Transverse colon (tissue), 4 donors: ENCODE measurements around the gene ATG9A.

Experiments used
- CTCF ChIP-seq, 5 experiments: fragments of 200-600 bp in 3 of 5; fragments of 450-650 bp in 2 of 5; sonication (generic) in 3 of 5; IDR thresholded peaks; 1 replicate in 2 of 5; 2 replicates in 3 of 5; pipeline ENCODE4 v1.5.1; 2016 to 2017; ENCODE audit warnings: antibody characterized with exemption in 5 of 5, inconsistent platforms in 3 of 5, mild to moderate bottlenecking in 2 of 5, moderate library complexity in 1 of 5
- POLR2AphosphoS5 ChIP-seq, 3 donors: sonication (generic); formaldehyde crosslinking; IDR thresholded peaks; one replicate each; pipeline ENCODE4 v1.6.1; 2016; ENCODE audit warnings: antibody characterized with exemption in 3 of 3

DNA sequence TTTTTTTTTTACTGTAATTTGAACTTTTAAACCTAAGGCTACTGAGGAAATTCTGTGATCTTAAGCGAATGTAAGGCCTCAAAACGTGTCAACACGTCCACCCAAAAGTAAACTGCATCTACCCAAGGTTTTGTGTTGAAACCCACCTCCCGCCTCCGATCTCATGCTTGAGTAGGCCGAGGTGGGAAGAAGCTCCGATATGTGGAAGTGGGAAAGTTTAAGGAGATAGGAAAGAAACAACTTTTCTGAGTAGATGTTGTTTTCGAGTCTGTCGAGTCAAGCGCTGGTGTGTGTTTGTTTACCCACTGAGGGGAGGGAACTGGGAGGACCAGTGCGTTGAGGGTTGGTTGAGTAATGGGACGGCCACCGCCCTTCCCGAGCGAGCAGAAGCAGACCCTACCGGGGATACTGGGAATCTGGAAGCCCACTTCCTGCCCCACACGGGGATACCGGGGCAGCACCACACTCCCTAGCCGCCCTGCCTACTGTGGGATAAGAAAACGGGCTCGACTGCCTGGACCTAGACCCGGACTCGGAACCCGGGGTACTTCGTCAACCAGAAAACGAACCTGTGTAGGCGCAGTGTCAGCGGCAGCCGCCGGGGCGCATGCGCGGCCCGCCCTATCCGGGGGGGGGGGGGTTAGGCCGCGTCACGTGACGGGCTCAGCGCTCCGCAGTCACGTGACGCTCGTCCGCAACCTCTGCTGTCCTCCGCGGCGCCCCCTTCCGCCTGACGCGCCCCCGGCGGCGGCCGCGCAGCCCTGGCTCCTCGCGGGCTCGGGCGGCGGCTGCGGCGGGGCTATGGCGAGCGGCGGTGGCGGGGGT, 51.7 kb downstream of the ATG9A start, which contains the start of gene RETREG2:
- TF ChIP-seq CTCF (IDR thresholded peaks at IDR 0.05): peak in 4 of 5 experiments; percentile 30 to 43 (median 34)
- TF ChIP-seq POLR2AphosphoS5 (IDR thresholded peaks at IDR 0.05): peak; percentile 95 to 98 (median 98)
